Measurements from ENCODE around the gene SOCS6. TPM values are rescaled to one million over a fixed set of nuclear protein-coding genes. Genes with fewer than 3 reads are reported as not detected.
A peak's percentile ranks its signal among the peaks of the same experiment; 100 is the strongest.

Gene SOCS6
- total and polyA plus RNA-seq, 2 of the 13 experiments (the other 11 are each of a cell fraction or from before 2014, with no cell fraction given), result 18.6 to 38.3 TPM

GRCh38 chr18:70331456-70332097 lies 42.7 kb downstream of the SOCS6 start (continued):
- TF ChIP-seq NFAT5 (CRISPR knock-in tag; IDR thresholded peaks at IDR 0.05) (no peak), MIER2 (CRISPR knock-in tag; IDR thresholded peaks at IDR 0.05) (no peak), ZBTB44 (CRISPR knock-in tag; IDR thresholded peaks at IDR 0.05) (no peak), ATAD3A (CRISPR knock-in tag; IDR thresholded peaks at IDR 0.05) (no peak), NFKBIZ (CRISPR knock-in tag; IDR thresholded peaks at IDR 0.05) (no peak), SNAPC4 (CRISPR knock-in tag; IDR thresholded peaks at IDR 0.05) (no peak), TBP (CRISPR knock-in tag; IDR thresholded peaks at IDR 0.05) (no peak), POGZ (CRISPR knock-in tag; IDR thresholded peaks at IDR 0.05) (no peak), BCL6 (CRISPR knock-in tag; IDR thresholded peaks at IDR 0.05) (peak; percentile 80), JUNB (CRISPR knock-in tag; IDR thresholded peaks at IDR 0.05; ENCODE audit: borderline replicate concordance) (no peak), ZNF619 (CRISPR knock-in tag; IDR thresholded peaks at IDR 0.05) (no peak), ISL2 (CRISPR knock-in tag; IDR thresholded peaks at IDR 0.05) (no peak), ZNF317 (CRISPR knock-in tag; IDR thresholded peaks at IDR 0.05) (peak; percentile 52; the same call in 1 of the 2 replicates), CCAR2 (optimal IDR thresholded peaks at IDR 0.05; ENCODE audit: low read depth, low read length) (no peak), PATZ1 (CRISPR knock-in tag; IDR thresholded peaks at IDR 0.05) (0 out of 2 replicates have a peak, but pooled peaks have one; percentile 15), ZBTB7B (CRISPR knock-in tag; IDR thresholded peaks at IDR 0.05) (peak; percentile 16; the same call in 1 of the 2 replicates), SP4 (CRISPR knock-in tag; IDR thresholded peaks at IDR 0.05) (no peak)

Measured in HepG2 (cell line).